Measurements from ENCODE around the gene MR1. TPM values are rescaled to one million over a fixed set of nuclear protein-coding genes. Genes with fewer than 3 reads are reported as not detected.

MR1 gene
- total and polyA plus RNA-seq, 9 of the 15 experiments (the other 6 are each of a cell fraction or from before 2014, with no cell fraction given) = 9.7 to 21.7 (median 15.6) TPM

- TF ChIP-seq, protein P1, sequence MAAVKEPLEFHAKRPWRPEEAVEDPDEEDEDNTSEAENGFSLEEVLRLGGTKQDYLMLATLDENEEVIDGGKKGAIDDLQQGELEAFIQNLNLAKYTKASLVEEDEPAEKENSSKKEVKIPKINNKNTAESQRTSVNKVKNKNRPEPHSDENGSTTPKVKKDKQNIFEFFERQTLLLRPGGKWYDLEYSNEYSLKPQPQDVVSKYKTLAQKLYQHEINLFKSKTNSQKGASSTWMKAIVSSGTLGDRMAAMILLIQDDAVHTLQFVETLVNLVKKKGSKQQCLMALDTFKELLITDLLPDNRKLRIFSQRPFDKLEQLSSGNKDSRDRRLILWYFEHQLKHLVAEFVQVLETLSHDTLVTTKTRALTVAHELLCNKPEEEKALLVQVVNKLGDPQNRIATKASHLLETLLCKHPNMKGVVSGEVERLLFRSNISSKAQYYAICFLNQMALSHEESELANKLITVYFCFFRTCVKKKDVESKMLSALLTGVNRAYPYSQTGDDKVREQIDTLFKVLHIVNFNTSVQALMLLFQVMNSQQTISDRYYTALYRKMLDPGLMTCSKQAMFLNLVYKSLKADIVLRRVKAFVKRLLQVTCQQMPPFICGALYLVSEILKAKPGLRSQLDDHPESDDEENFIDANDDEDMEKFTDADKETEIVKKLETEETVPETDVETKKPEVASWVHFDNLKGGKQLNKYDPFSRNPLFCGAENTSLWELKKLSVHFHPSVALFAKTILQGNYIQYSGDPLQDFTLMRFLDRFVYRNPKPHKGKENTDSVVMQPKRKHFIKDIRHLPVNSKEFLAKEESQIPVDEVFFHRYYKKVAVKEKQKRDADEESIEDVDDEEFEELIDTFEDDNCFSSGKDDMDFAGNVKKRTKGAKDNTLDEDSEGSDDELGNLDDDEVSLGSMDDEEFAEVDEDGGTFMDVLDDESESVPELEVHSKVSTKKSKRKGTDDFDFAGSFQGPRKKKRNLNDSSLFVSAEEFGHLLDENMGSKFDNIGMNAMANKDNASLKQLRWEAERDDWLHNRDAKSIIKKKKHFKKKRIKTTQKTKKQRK (IDR thresholded peaks at IDR 0.05; ENCODE audit: borderline replicate concordance, low read depth, low read length) = no peak
- TF ChIP-seq MLLT1 (IDR thresholded peaks at IDR 0.05) (0 out of 4 replicates have a peak, but pooled peaks of 1 of the 2 experiments have one; percentile 12), CBX3 (IDR thresholded peaks at IDR 0.05; ENCODE audit: borderline replicate concordance in 1 of 2, low read length in 2 of 2) (peak in 1 of 2 experiments; percentile 70; a peak in 1 of 3 replicates), THRAP3 (IDR thresholded peaks at IDR 0.05; ENCODE audit: borderline replicate concordance) (no peak), PTTG1 (tag; IDR thresholded peaks at IDR 0.05; ENCODE audit: low read depth) (no peak), ZKSCAN8 (CRISPR knock-in tag; IDR thresholded peaks at IDR 0.05) (peak; percentile 46; the same call in 1 of the 2 replicates), PBX2 (CRISPR knock-in tag; IDR thresholded peaks at IDR 0.05; ENCODE audit: low read depth) (no peak), PBX2 (tag; conservative IDR thresholded peaks at IDR 0.05; ENCODE audit: low read depth) (peak; percentile 28; the same call in 1 of the 2 replicates), SPI1 (IDR thresholded peaks at IDR 0.05; ENCODE audit: borderline replicate concordance, low read depth, low read length) (peak; percentile 9; the same call in 1 of the 2 replicates), JUND (IDR thresholded peaks at IDR 0.05; ENCODE audit: borderline replicate concordance, low read depth, low read length) (peak; percentile 65; the same call in 1 of the 2 replicates), JUND (tag; IDR thresholded peaks at IDR 0.05; ENCODE audit: borderline replicate concordance, low read depth, low read length) (peak; percentile 83; the same call in 1 of the 3 replicates)
- TF ChIP-seq, protein P2, sequence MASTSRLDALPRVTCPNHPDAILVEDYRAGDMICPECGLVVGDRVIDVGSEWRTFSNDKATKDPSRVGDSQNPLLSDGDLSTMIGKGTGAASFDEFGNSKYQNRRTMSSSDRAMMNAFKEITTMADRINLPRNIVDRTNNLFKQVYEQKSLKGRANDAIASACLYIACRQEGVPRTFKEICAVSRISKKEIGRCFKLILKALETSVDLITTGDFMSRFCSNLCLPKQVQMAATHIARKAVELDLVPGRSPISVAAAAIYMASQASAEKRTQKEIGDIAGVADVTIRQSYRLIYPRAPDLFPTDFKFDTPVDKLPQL (IDR thresholded peaks at IDR 0.05; ENCODE audit: extremely low read depth, insufficient read length) = no peak
- TF ChIP-seq, protein P3, sequence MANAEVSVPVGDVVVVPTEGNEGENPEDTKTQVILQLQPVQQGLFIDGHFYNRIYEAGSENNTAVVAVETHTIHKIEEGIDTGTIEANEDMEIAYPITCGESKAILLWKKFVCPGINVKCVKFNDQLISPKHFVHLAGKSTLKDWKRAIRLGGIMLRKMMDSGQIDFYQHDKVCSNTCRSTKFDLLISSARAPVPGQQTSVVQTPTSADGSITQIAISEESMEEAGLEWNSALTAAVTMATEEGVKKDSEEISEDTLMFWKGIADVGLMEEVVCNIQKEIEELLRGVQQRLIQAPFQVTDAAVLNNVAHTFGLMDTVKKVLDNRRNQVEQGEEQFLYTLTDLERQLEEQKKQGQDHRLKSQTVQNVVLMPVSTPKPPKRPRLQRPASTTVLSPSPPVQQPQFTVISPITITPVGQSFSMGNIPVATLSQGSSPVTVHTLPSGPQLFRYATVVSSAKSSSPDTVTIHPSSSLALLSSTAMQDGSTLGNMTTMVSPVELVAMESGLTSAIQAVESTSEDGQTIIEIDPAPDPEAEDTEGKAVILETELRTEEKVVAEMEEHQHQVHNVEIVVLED (CRISPR knock-in tag; IDR thresholded peaks at IDR 0.05) = no peak
- TF ChIP-seq, protein P4, sequence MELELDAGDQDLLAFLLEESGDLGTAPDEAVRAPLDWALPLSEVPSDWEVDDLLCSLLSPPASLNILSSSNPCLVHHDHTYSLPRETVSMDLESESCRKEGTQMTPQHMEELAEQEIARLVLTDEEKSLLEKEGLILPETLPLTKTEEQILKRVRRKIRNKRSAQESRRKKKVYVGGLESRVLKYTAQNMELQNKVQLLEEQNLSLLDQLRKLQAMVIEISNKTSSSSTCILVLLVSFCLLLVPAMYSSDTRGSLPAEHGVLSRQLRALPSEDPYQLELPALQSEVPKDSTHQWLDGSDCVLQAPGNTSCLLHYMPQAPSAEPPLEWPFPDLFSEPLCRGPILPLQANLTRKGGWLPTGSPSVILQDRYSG (tag; conservative IDR thresholded peaks at IDR 0.05; ENCODE audit: low read depth) = no peak
These were observed 50.2 kb downstream of the MR1 start (continued) for GRCh38 chr1:181083842-181084605.
